ENCODE measurements around the gene ARID5B. TPM values are rescaled to one million over a fixed set of nuclear protein-coding genes. Genes with fewer than 3 reads are reported as not detected.

Gene ARID5B
- total RNA-seq, 2 donors from 2014 or later = 67.9 to 90.1 TPM

GRCh38 chr10:61887772-61888171 is 13.7 kb upstream of the ARID5B start:
- H3K4me3 ChIP-seq = no peak overlapping the region

DNA sequence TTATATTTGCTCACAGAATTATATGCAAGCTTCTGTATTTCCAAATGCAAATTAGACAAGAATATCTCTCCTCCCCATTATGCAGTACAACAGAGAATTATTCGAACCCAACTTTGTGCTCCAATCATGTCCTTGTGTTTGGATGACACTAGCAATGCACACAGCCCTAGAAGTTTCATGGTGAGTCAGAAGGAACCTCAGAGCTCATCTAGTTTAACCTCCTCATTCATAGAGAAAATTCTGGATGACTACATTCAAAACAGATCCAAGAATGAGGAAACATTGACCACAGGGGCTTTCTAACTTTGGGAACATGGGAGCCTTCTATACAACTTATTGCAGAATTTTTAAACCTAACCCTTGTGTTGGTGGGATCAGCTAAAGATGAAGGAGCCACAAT is 12.8 kb upstream of the ARID5B start:
- no peak overlapping the region for H3K4me3 ChIP-seq
- 90% methylated on average over 1 of the region's 1 CpG for WGBS
- no peak overlapping the region for H3K27ac ChIP-seq
- DNase-seq (ENCODE audit: low spot score) = no peak
- H3K36me3 ChIP-seq = no peaks in the 10 kb centered on the region
- no peaks in the 10 kb centered on the region for H3K27me3 ChIP-seq (replicated peaks; ENCODE audit: insufficient read depth)
- no peaks in the 10 kb centered on the region for H3K9me3 ChIP-seq
- no peaks in the 10 kb centered on the region for H3K4me1 ChIP-seq (replicated peaks)
- TF ChIP-seq POLR2AphosphoS5 (IDR thresholded peaks at IDR 0.05) = no peak
- intact Hi-C loops (cut with DNase I) = no loop called here

More at GRCh38 chr10:61887772-61888171, 13.7 kb upstream of the ARID5B start:
- DNase-seq (ENCODE audit: low spot score) = no peak
- Histone ChIP-seq H3K4me1 (replicated peaks) (no peaks in the 10 kb centered on the region), H3K27me3 (replicated peaks; ENCODE audit: insufficient read depth) (no peaks in the 10 kb centered on the region), H3K9me3 (no peaks in the 10 kb centered on the region), H3K36me3 (no peaks in the 10 kb centered on the region), H3K27ac (no peak overlapping the region)
- intact Hi-C loops (cut with DNase I) = no loop called here
- TF ChIP-seq CTCF (IDR thresholded peaks at IDR 0.05) = no peak
- TF ChIP-seq POLR2A (IDR thresholded peaks at IDR 0.05) = no peak
- TF ChIP-seq POLR2AphosphoS5 (IDR thresholded peaks at IDR 0.05) = no peak

GRCh38 chr10:61890430-61890829 is 11.1 kb upstream of the ARID5B start:
- Histone ChIP-seq H3K4me3 (no peak overlapping the region), H3K36me3 (no peaks in the 10 kb centered on the region), H3K4me1 (replicated peaks) (no peaks in the 10 kb centered on the region), H3K27ac (no peak overlapping the region), H3K9me3 (no peaks in the 10 kb centered on the region), H3K27me3 (replicated peaks; ENCODE audit: insufficient read depth) (no peaks in the 10 kb centered on the region)
- no peak for DNase-seq (ENCODE audit: low spot score)
- intact Hi-C loops (cut with DNase I) = loop anchor here (10.0 kb wide), 1 partner anchor 146 kb away; no protein-coding TSS in a partner anchor
- TF ChIP-seq CTCF (IDR thresholded peaks at IDR 0.05) (no peak), POLR2A (IDR thresholded peaks at IDR 0.05) (no peak), POLR2AphosphoS5 (IDR thresholded peaks at IDR 0.05) (no peak)

GRCh38 chr10:61890881-61891409 is 10.6 kb upstream of the ARID5B start:
- no peaks in the 10 kb centered on the region for H3K9me3 ChIP-seq
- H3K27ac ChIP-seq = no peak overlapping the region
- no peak for TF ChIP-seq POLR2A (IDR thresholded peaks at IDR 0.05)
- no peak for TF ChIP-seq CTCF (IDR thresholded peaks at IDR 0.05)
- no peak for TF ChIP-seq POLR2AphosphoS5 (IDR thresholded peaks at IDR 0.05)
- no peak for DNase-seq (ENCODE audit: low spot score)
- no peaks in the 10 kb centered on the region for H3K4me1 ChIP-seq (replicated peaks)
- WGBS = 93% methylated on average over 5 of the region's 5 CpGs
- intact Hi-C loops (cut with DNase I) = loop anchor here (10.0 kb wide), 1 partner anchor 146 kb away; no protein-coding TSS in a partner anchor
- no peak overlapping the region for H3K4me3 ChIP-seq
- no peaks in the 10 kb centered on the region for H3K27me3 ChIP-seq (replicated peaks; ENCODE audit: insufficient read depth)
- H3K36me3 ChIP-seq = no peaks in the 10 kb centered on the region

- no peak for DNase-seq (ENCODE audit: low spot score)
- 73% methylated on average over 5 of the region's 5 CpGs for WGBS
- no peaks in the 10 kb centered on the region for H3K9me3 ChIP-seq
- no peaks in the 10 kb centered on the region for H3K4me1 ChIP-seq (replicated peaks)
- no peaks in the 10 kb centered on the region for H3K36me3 ChIP-seq
- intact Hi-C loops (cut with DNase I) = loop anchor here (10.0 kb wide), 1 partner anchor 147 kb away; no protein-coding TSS in a partner anchor
- TF ChIP-seq POLR2A (IDR thresholded peaks at IDR 0.05) (no peak), CTCF (IDR thresholded peaks at IDR 0.05) (no peak), POLR2AphosphoS5 (IDR thresholded peaks at IDR 0.05) (no peak)
- no peaks in the 10 kb centered on the region for H3K27me3 ChIP-seq (replicated peaks; ENCODE audit: insufficient read depth)
- H3K27ac ChIP-seq = no peak overlapping the region
- no peak overlapping the region for H3K4me3 ChIP-seq
Measured at GRCh38 chr10:61891906-61892585, 9.5 kb upstream of the ARID5B start.

All from prostate gland (tissue), 2 donors.